Adipocyte (in vitro differentiated cells): ENCODE data around the gene OPN3.
"Not testable (repeated sequence)": the region's sequence is repeated elsewhere in the genome, so short reads cannot be mapped to it uniquely, and the experiment has no call there.

Experiments used
- DNase-seq: peaks from one replicate; pipeline ENCODE4 v3.0.0-alpha.2; 2015; ENCODE audit warnings: low read depth
- H3K27me3 ChIP-seq: replicated peaks from 2 replicates; pipeline ENCODE4 v1.7.0; 2013; ENCODE audit warnings: mild to moderate bottlenecking, low read length, moderate library complexity; ENCODE audit not compliant: control insufficient read depth, insufficient read depth
- H3K36me3 ChIP-seq: 2 replicates; pipeline ENCODE4 v1.7.0; 2013; ENCODE audit warnings: low read length, mild to moderate bottlenecking, moderate library complexity; ENCODE audit not compliant: control insufficient read depth, insufficient read depth, severe bottlenecking
- H3K4me1 ChIP-seq: 2 replicates; pipeline ENCODE4 v1.7.0; 2013; ENCODE audit warnings: mild to moderate bottlenecking, low read length, moderate library complexity; ENCODE audit not compliant: control insufficient read depth, insufficient read depth
- H3K4me3 ChIP-seq: 2 replicates; pipeline ENCODE4 v1.7.0; 2013; ENCODE audit warnings: mild to moderate bottlenecking, low read length, moderate library complexity
- H3K9ac ChIP-seq: 2 replicates; pipeline ENCODE4 v1.7.0; 2013; ENCODE audit warnings: mild to moderate bottlenecking, low read length, moderate library complexity
- H3K9me3 ChIP-seq: 2 replicates; pipeline ENCODE4 v1.7.0; 2013; ENCODE audit warnings: mild to moderate bottlenecking, low read length, moderate library complexity; ENCODE audit not compliant: control insufficient read depth

The OPN3 gene

GRCh38 chr1:241672301-241672700 lies 32.1 kb upstream of the OPN3 start:
- Histone ChIP-seq H3K4me1 (no peaks in the 10 kb centered on the region), H3K9me3 (no peaks in the 10 kb centered on the region), H3K36me3 (no peaks in the 10 kb centered on the region), H3K27me3 (no peaks in the 10 kb centered on the region), H3K9ac (no peak overlapping the region), H3K4me3 (no peak overlapping the region)
- no peak for DNase-seq

DNA sequence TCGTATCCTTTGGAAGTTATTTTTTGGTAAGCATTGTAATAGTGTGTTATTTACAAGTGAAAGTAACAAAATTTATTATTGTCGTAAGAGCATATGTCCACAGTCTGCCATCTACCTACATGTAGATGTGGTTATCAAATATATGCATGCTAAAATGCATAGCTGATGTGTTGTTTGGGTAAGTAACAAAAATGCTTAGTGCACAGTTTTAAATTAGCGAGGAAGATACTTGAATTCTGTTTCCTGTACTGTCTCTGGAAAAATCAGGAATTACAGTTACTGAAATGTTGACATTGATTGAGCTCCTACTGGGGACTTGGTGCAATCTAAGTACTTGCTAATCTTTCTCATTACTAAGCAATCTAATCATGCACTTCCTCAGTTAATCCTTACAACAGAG lies 26.2 kb upstream of the OPN3 start:
- Histone ChIP-seq H3K27me3 (no peaks in the 10 kb centered on the region), H3K4me3 (no peak overlapping the region)

GRCh38 chr1:241660424-241660972 lies 20.3 kb upstream of the OPN3 start:
- Histone ChIP-seq H3K36me3 (no peaks in the 10 kb centered on the region), H3K27me3 (no peaks in the 10 kb centered on the region), H3K4me1 (no peaks in the 10 kb centered on the region), H3K4me3 (no peak overlapping the region), H3K9ac (no peak overlapping the region), H3K9me3 (no peaks in the 10 kb centered on the region)
- DNase-seq = no peak

More for the DNA sequence above, 26.2 kb upstream of the OPN3 start:
- Histone ChIP-seq H3K36me3 (no peaks in the 10 kb centered on the region), H3K9ac (no peak overlapping the region), H3K9me3 (no peaks in the 10 kb centered on the region), H3K4me1 (no peaks in the 10 kb centered on the region)
- no peak for DNase-seq

GRCh38 chr1:241659016-241659415 lies 18.8 kb upstream of the OPN3 start:
- H3K9me3 ChIP-seq, H3K27me3 ChIP-seq, H3K9ac ChIP-seq, H3K36me3 ChIP-seq, H3K4me1 ChIP-seq, H3K4me3 ChIP-seq, DNase-seq: not testable (repeated sequence)

DNA sequence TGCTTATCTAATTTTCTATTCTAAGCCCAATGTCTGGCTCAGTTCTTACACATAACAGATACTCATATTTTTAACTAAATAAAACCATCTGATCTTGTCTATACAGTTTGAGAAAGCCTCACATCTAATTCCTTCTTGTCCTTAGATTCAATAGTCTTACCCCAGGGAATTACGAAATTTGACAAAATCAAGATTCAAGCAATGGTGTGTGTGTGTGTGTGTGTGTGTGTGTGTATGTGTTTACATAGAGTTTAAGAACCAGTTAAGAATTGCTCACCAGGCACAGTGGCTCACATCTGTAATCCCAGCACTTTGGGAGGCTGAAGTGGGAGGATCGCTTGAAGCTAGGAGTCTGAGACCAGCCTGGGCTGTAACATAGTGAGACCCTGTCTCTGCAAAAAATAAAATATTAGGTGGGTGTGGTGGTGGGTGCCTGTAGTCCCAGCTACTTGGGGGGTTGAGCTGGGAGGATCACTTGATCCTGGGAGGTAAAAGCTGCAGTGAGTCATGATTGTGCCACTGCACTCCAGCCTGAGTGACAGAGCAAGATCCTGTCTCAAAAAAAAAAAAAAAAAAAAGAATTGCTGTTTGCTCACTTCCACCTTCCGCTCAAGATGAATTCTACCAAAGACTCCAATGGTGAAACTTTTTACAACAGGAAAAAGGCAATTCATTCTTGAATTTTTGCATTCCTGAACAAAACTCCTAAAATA lies 18.1 kb upstream of the OPN3 start:
- H3K4me3 ChIP-seq = no peak overlapping the region
- H3K27me3 ChIP-seq = no peaks in the 10 kb centered on the region
- DNase-seq = peak; percentile 25
- no peak overlapping the region for H3K9ac ChIP-seq
- no peaks in the 10 kb centered on the region for H3K36me3 ChIP-seq
- no peaks in the 10 kb centered on the region for H3K9me3 ChIP-seq
- H3K4me1 ChIP-seq = no peaks in the 10 kb centered on the region

GRCh38 chr1:241654641-241655040 lies 14.5 kb upstream of the OPN3 start:
- no peaks in the 10 kb centered on the region for H3K9me3 ChIP-seq
- no peak for DNase-seq
- H3K4me3 ChIP-seq = no peak overlapping the region
- no peaks in the 10 kb centered on the region for H3K4me1 ChIP-seq
- H3K9ac ChIP-seq = no peak overlapping the region
- H3K27me3 ChIP-seq = no peaks in the 10 kb centered on the region
- no peaks in the 10 kb centered on the region for H3K36me3 ChIP-seq

DNA sequence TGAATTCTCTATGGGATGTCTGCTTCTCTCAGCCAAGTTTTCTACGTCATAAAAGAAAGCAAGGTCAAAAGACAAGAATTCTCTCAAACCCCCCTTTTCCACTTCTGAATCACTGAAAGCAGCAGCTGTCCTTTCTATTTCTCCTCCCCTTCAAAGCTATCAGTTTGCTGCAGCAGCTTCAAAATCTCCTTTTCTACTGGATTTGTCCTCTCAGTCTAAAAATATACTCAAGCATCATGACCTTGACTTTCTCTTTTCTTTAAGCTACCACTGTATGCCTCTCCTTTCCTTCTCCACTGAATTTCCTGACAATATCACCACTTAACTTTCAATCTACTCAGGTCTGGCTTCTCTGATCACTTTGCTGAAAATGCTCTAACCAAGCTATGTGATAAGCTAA lies 13.8 kb upstream of the OPN3 start:
- DNase-seq = no peak
- Histone ChIP-seq H3K36me3 (no peaks in the 10 kb centered on the region), H3K4me3 (no peak overlapping the region)

GRCh38 chr1:241652012-241652411 lies 11.8 kb upstream of the OPN3 start, which contains the start of gene WDR64:
TSS of gene WDR64 (plus strand) at chr1:241652281. CDS start at chr1:241652485, 204 bp downstream.
- H3K9ac ChIP-seq = no peak within 1 kb of the TSS
- no peak within 1 kb of the TSS for H3K4me3 ChIP-seq
- H3K27me3 ChIP-seq = no peaks in the 10 kb centered on the region
- H3K9me3 ChIP-seq = no peaks in the 10 kb centered on the region
- H3K4me1 ChIP-seq = no peaks in the 10 kb centered on the region
- DNase-seq = no peak
- no peaks in the 10 kb centered on the region for H3K36me3 ChIP-seq

More for the DNA sequence above, 13.8 kb upstream of the OPN3 start:
- Histone ChIP-seq H3K4me1 (no peaks in the 10 kb centered on the region), H3K9me3 (no peaks in the 10 kb centered on the region), H3K27me3 (no peaks in the 10 kb centered on the region), H3K9ac (no peak overlapping the region)

DNA sequence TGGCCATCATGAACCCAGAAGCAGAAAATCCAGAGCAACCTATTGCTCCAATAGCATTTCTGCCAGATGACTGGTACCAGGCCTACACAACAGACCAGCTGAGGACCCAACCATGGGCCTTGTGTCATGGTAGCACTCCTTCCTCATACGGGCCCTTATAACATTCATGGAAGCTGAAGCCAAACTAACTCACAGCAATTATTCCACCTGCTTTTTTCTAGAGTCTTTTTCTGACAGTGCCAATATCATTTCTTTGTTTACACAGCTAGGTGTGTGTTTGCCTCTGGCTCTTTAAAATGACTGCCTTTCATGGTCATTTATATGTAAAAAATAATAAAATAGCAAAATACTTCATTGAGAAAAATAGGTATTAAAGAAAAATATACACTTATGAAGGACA lies 8.0 kb upstream of the OPN3 start:
- H3K27me3 ChIP-seq = no peaks in the 10 kb centered on the region
- peaks cover 6% of the 10 kb centered on the region for H3K4me1 ChIP-seq
- no peak for DNase-seq
- no peaks in the 10 kb centered on the region for H3K9me3 ChIP-seq
- H3K36me3 ChIP-seq = no peaks in the 10 kb centered on the region
- no peak overlapping the region for H3K4me3 ChIP-seq
- H3K9ac ChIP-seq = no peak overlapping the region

DNA sequence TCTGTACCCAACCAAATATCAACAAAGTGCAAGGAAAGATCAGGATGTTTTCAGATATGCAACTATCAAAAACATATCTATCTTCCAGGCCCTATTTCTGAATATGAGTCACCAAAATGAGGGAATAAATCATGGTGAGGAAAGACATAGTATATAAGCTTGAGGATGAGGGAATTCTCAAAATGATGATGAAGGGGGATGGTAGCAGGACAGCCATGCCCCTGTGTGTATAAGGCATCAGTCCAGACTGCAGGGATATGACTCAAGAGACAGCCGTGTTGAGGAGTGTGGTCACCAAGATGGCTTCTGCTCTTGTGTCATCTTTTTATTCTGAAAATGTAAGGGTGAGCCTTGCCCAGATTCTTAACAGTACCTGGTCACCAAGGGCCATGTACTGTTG lies 7.5 kb upstream of the OPN3 start:
- H3K27me3 ChIP-seq = no peaks in the 10 kb centered on the region
- H3K4me1 ChIP-seq = peaks cover 6% of the 10 kb centered on the region
- no peaks in the 10 kb centered on the region for H3K36me3 ChIP-seq
- H3K9ac ChIP-seq = no peak overlapping the region
- no peaks in the 10 kb centered on the region for H3K9me3 ChIP-seq
- DNase-seq = no peak
- no peak overlapping the region for H3K4me3 ChIP-seq

DNA sequence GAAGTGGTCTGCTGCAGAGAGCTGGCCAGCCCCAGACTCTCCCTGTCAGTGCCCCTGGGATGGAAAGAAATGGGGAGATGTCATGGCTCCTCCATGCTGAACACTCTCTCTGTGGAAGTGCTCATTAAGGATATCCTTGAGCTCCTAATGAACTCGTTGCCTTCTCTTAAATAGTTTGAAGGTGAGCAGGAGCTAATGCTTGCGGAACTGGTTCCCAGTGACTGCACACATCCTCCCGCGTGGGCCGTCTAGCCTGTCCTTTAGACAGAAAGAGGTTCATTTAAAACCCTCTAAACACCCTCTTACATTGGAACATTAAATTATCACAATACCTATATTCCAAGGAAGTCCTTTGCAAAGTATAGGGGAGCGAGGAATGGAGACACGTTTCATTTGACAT lies 6.0 kb upstream of the OPN3 start:
- Histone ChIP-seq H3K9ac (no peak overlapping the region), H3K4me3 (no peak overlapping the region), H3K27me3 (no peaks in the 10 kb centered on the region), H3K4me1 (peaks cover 6% of the 10 kb centered on the region), H3K36me3 (no peaks in the 10 kb centered on the region), H3K9me3 (no peaks in the 10 kb centered on the region)
- DNase-seq = no peak

GRCh38 chr1:241645199-241645598 lies 5.0 kb upstream of the OPN3 start:
- no peaks in the 10 kb centered on the region for H3K27me3 ChIP-seq
- no peak overlapping the region for H3K4me3 ChIP-seq
- no peak for DNase-seq
- no peaks in the 10 kb centered on the region for H3K9me3 ChIP-seq
- no peaks in the 10 kb centered on the region for H3K36me3 ChIP-seq
- peaks cover 6% of the 10 kb centered on the region for H3K4me1 ChIP-seq
- peak overlapping the region; percentile 4 for H3K9ac ChIP-seq
